Peyer's patch (tissue), 4 donors: ENCODE results near the gene PTPRE. TPM values are rescaled to one million over a fixed set of nuclear protein-coding genes. Genes with fewer than 3 reads are reported as not detected.

Experiments
- DNase-seq, 3 donors: peaks; one replicate each; pipeline ENCODE4 v3.0.0-alpha.2; 2017 to 2019
- H3K27ac ChIP-seq, 4 donors: fragments of 200-600 bp; sonication (generic); one replicate each; pipeline ENCODE4 v1.5.1; 2016 to 2019
- H3K27me3 ChIP-seq, 2 donors: fragments of 200-600 bp; sonication (generic); one replicate each; pipeline ENCODE4 v1.5.1; 2019
- H3K36me3 ChIP-seq, 3 donors: fragments of 200-600 bp; sonication (generic); one replicate each; pipeline ENCODE4 v1.5.1; 2016 to 2019
- H3K4me1 ChIP-seq, 4 donors: fragments of 200-600 bp; sonication (generic); one replicate each; pipeline ENCODE4 v1.5.1; 2016 to 2019
- H3K4me3 ChIP-seq, 4 donors: fragments of 200-600 bp; sonication (generic); 1 replicate in 3 of 4; 2 replicates in 1 of 4; pipeline ENCODE4 v1.5.1; 2016 to 2019; ENCODE audit warnings: mild to moderate bottlenecking in 1 of 4
- H3K9me3 ChIP-seq, 4 donors: fragments of 200-600 bp; sonication (generic); one replicate each; pipeline ENCODE4 v1.5.1; 2016 to 2019; ENCODE audit warnings: mild to moderate bottlenecking in 1 of 4
- POLR2A ChIP-seq, 2 donors: fragments of 450-650 bp; IDR thresholded peaks; one replicate each; pipeline ENCODE4 v1.5.1; 2017; ENCODE audit warnings: antibody characterized with exemption in 2 of 2, mild to moderate bottlenecking in 2 of 2, moderate library complexity in 2 of 2
- total RNA-seq, 4 donors: library from RNA; depleted of rRNA; stranded (reverse); fragments of >200 nt; gene quantifications; one replicate each; pipeline ENCODE4 v1.1.0, GENCODE V29; 2016
- TF ChIP-seq, protein P1 (sequence below), 6 experiments: fragments of 450-650 bp in 4 of 6; fragments of 200-600 bp in 2 of 6; sonication (generic) in 1 of 6; IDR thresholded peaks; one replicate each; pipeline ENCODE4 v1.5.1; 2017 to 2019; ENCODE audit warnings: antibody characterized with exemption in 6 of 6, mild to moderate bottlenecking in 3 of 6, moderate library complexity in 1 of 6

The PTPRE gene
- total RNA-seq, 4 donors from 2014 or later, result 24.0 to 48.7 (median 35.4) TPM

DNA sequence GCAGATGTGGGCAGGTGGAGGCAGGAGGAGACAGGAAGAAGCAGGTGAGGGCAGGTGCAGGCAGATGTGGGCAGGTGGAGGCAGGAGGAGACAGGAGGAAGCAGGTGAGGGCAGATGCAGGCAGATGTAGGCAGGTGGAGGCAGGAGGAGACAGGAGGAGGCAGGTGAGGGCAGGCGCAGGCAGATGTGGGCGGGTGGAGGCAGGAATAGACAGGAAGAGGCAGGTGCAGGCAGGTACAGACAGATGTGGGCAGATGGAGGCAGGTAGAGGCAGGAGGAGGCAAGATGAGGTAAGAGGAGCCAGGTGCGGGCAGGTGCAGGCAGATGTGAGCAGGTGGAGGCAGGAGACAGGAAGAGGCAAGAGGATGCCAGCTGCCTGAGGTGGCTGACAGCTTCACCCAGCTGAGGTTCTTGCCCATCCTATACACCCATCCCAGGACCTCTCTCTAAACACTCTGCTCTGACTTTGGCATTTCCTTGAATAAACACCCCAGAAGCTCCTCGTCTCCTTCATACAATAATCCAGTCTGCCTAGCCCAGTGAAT, 33.0 kb downstream of the PTPRE start:
- H3K9me3 ChIP-seq, result no peaks in the 10 kb centered on the region
- H3K36me3 ChIP-seq, result peaks cover 0 to 1% (median 0%) of the 10 kb centered on the region in 3 donors
- no peak overlapping the region for H3K4me3 ChIP-seq
- H3K4me1 ChIP-seq, result no peaks in the 10 kb centered on the region
- TF ChIP-seq POLR2A (IDR thresholded peaks at IDR 0.05), result no peak
- TF ChIP-seq, protein P1, sequence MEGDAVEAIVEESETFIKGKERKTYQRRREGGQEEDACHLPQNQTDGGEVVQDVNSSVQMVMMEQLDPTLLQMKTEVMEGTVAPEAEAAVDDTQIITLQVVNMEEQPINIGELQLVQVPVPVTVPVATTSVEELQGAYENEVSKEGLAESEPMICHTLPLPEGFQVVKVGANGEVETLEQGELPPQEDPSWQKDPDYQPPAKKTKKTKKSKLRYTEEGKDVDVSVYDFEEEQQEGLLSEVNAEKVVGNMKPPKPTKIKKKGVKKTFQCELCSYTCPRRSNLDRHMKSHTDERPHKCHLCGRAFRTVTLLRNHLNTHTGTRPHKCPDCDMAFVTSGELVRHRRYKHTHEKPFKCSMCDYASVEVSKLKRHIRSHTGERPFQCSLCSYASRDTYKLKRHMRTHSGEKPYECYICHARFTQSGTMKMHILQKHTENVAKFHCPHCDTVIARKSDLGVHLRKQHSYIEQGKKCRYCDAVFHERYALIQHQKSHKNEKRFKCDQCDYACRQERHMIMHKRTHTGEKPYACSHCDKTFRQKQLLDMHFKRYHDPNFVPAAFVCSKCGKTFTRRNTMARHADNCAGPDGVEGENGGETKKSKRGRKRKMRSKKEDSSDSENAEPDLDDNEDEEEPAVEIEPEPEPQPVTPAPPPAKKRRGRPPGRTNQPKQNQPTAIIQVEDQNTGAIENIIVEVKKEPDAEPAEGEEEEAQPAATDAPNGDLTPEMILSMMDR (IDR thresholded peaks at IDR 0.05), result no peak
- no peaks in the 10 kb centered on the region for H3K27me3 ChIP-seq
- peak in 1 of 3 donors; percentile 23 for DNase-seq
- H3K27ac ChIP-seq, result no peak overlapping the region

DNA sequence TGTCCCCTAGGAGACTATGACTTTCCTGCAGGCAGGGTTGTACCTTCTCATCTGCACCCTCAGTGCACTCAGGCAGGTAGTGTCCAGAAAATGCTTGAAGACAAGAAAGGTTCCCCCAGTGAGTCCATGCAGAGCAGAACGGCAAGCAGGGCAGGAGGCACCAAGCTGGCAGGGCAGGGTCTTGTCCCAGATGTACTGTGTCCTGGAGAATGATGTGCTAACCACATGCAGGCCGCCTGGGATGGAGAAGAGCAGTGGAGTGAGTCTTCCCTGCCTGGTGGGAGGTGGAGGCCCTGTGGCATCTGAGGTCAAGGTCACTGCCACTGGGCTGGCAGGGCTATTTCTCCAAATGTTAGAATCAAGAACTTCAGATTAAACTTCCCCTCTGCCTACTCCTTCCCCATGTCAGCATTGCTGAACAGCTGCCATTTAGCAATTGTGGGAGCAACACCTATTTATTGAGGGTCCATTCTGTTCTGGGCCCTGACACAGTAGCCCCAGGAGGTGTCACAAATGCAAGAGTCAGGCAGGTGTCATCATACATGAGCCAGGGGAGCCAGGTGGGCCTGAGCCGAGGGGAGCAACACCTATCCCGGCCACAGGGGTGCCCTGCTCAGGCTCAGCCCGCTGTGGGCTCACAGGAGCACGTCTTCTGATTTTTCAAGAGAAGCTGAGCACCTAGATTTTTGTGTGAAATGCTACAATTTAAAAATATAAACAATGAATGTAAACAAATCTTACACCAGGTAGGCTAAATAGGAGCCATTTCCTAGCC, 34.1 kb downstream of the PTPRE start:
- peak in 1 of 3 donors; percentile 38 for DNase-seq
- Histone ChIP-seq H3K4me1 (no peaks in the 10 kb centered on the region), H3K27me3 (no peaks in the 10 kb centered on the region), H3K36me3 (no peaks in the 10 kb centered on the region), H3K4me3 (no peak overlapping the region), H3K27ac (no peak overlapping the region), H3K9me3 (no peaks in the 10 kb centered on the region)
- TF ChIP-seq, protein P1 (IDR thresholded peaks at IDR 0.05), result no peak
- no peak for TF ChIP-seq POLR2A (IDR thresholded peaks at IDR 0.05)

DNA sequence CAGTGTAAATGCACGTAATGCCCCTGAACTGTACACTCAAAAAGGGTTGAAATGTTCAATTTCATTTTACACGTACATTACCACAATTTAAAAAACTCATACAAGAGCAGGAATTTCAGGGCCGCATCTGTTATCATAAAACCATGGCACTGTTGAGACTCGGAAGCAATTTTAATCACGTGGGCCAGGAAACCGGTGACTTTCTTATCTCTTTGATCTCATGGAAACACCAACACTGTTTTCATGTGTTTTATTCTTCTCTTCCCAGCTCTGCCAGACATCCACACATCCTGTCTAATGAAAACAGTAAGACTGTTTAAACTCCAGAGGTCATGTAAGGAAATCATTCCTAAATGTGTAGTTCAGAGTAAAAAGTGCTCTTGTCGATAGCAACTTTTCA, 35.9 kb downstream of the PTPRE start:
- no peak overlapping the region for H3K27ac ChIP-seq

GRCh38 chr10:127943336-127943910, 36.5 kb downstream of the PTPRE start:
- TF ChIP-seq, protein P1 (IDR thresholded peaks at IDR 0.05), result no peak
- TF ChIP-seq POLR2A (IDR thresholded peaks at IDR 0.05), result no peak
- H3K36me3 ChIP-seq, result no peaks in the 10 kb centered on the region
- H3K4me3 ChIP-seq, result no peak overlapping the region
- H3K9me3 ChIP-seq, result no peaks in the 10 kb centered on the region
- DNase-seq, result peak in 1 of 3 donors; percentile 26
- H3K27ac ChIP-seq, result peak overlapping the region in 1 of 4 donors; percentile 14
- no peaks in the 10 kb centered on the region for H3K27me3 ChIP-seq
- no peaks in the 10 kb centered on the region for H3K4me1 ChIP-seq

More for the DNA sequence above, 35.9 kb downstream of the PTPRE start:
- TF ChIP-seq, protein P1 (IDR thresholded peaks at IDR 0.05), result no peak
- no peak for TF ChIP-seq POLR2A (IDR thresholded peaks at IDR 0.05)
- Histone ChIP-seq H3K9me3 (no peaks in the 10 kb centered on the region), H3K4me1 (no peaks in the 10 kb centered on the region), H3K36me3 (no peaks in the 10 kb centered on the region), H3K4me3 (no peak overlapping the region), H3K27me3 (no peaks in the 10 kb centered on the region)
- peak in 1 of 3 donors; percentile 14 for DNase-seq

DNA sequence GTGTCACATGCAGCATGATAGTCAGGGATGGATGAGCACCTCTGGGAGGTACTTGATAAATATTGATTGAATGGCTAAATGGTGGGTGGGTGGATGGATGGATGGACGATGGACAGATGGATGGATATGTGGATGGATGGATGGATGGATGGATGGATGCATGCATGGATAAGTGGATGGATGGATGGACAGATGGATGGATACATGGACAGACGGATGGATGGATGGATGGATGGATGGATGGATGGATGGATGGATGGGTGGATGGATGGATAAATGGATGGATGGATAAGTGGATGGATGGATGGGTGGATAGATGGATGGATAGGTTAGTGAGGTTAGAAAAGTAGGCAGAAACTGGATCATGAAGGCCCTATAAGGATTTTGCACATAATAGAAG, 37.4 kb downstream of the PTPRE start:
- H3K4me3 ChIP-seq, result no peak overlapping the region
- no peak overlapping the region for H3K27ac ChIP-seq
- H3K27me3 ChIP-seq, result no peaks in the 10 kb centered on the region
- no peak for TF ChIP-seq POLR2A (IDR thresholded peaks at IDR 0.05)
- TF ChIP-seq, protein P1 (IDR thresholded peaks at IDR 0.05), result no peak
- H3K36me3 ChIP-seq, result no peaks in the 10 kb centered on the region
- H3K4me1 ChIP-seq, result no peaks in the 10 kb centered on the region
- no peak for DNase-seq
- H3K9me3 ChIP-seq, result no peaks in the 10 kb centered on the region
